ENCODE data around the gene LUZP2.

DNA sequence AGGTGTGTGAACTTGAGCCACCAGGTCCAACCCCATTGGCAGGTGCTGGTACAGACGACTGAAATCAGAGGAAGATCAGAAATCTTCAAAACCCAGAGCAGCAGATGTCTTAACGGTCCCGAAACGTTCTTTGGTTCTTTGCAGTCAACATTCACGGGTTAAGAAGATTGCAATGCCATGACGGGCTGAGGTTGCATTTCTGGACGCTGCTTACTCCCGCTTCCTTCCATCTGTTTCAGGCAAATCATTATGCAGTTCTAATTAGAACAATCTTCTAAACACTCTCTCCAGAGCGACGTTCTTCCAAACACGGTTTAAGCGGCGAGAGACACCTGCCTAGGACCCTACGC is 492 bp upstream of the LUZP2 start:
- TF ChIP-seq, protein P1, sequence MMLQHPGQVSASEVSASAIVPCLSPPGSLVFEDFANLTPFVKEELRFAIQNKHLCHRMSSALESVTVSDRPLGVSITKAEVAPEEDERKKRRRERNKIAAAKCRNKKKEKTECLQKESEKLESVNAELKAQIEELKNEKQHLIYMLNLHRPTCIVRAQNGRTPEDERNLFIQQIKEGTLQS (CRISPR knock-in tag; conservative IDR thresholded peaks at IDR 0.05) = no peak
- no peak for TF ChIP-seq FOXP1 (CRISPR knock-in tag; IDR thresholded peaks at IDR 0.05; ENCODE audit: borderline replicate concordance)
- TF ChIP-seq, protein P2, sequence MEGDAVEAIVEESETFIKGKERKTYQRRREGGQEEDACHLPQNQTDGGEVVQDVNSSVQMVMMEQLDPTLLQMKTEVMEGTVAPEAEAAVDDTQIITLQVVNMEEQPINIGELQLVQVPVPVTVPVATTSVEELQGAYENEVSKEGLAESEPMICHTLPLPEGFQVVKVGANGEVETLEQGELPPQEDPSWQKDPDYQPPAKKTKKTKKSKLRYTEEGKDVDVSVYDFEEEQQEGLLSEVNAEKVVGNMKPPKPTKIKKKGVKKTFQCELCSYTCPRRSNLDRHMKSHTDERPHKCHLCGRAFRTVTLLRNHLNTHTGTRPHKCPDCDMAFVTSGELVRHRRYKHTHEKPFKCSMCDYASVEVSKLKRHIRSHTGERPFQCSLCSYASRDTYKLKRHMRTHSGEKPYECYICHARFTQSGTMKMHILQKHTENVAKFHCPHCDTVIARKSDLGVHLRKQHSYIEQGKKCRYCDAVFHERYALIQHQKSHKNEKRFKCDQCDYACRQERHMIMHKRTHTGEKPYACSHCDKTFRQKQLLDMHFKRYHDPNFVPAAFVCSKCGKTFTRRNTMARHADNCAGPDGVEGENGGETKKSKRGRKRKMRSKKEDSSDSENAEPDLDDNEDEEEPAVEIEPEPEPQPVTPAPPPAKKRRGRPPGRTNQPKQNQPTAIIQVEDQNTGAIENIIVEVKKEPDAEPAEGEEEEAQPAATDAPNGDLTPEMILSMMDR (IDR thresholded peaks at IDR 0.05) = no peak
- no peak for TF ChIP-seq ESRRA (CRISPR knock-in tag; IDR thresholded peaks at IDR 0.05; ENCODE audit: borderline replicate concordance)
- TF ChIP-seq TEAD4 (CRISPR knock-in tag; IDR thresholded peaks at IDR 0.05) = no peak
- TF ChIP-seq, protein P3, sequence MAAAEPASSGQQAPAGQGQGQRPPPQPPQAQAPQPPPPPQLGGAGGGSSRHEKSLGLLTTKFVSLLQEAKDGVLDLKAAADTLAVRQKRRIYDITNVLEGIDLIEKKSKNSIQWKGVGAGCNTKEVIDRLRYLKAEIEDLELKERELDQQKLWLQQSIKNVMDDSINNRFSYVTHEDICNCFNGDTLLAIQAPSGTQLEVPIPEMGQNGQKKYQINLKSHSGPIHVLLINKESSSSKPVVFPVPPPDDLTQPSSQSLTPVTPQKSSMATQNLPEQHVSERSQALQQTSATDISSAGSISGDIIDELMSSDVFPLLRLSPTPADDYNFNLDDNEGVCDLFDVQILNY (CRISPR knock-in tag; IDR thresholded peaks at IDR 0.05) = no peak
- TF ChIP-seq, protein P4, sequence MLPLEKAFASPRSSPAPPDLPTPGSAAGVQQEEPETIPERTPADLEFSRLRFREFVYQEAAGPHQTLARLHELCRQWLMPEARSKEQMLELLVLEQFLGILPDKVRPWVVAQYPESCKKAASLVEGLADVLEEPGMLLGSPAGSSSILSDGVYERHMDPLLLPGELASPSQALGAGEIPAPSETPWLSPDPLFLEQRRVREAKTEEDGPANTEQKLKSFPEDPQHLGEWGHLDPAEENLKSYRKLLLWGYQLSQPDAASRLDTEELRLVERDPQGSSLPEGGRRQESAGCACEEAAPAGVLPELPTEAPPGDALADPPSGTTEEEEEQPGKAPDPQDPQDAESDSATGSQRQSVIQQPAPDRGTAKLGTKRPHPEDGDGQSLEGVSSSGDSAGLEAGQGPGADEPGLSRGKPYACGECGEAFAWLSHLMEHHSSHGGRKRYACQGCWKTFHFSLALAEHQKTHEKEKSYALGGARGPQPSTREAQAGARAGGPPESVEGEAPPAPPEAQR (CRISPR knock-in tag; IDR thresholded peaks at IDR 0.05) = no peak
- TF ChIP-seq, protein P5, sequence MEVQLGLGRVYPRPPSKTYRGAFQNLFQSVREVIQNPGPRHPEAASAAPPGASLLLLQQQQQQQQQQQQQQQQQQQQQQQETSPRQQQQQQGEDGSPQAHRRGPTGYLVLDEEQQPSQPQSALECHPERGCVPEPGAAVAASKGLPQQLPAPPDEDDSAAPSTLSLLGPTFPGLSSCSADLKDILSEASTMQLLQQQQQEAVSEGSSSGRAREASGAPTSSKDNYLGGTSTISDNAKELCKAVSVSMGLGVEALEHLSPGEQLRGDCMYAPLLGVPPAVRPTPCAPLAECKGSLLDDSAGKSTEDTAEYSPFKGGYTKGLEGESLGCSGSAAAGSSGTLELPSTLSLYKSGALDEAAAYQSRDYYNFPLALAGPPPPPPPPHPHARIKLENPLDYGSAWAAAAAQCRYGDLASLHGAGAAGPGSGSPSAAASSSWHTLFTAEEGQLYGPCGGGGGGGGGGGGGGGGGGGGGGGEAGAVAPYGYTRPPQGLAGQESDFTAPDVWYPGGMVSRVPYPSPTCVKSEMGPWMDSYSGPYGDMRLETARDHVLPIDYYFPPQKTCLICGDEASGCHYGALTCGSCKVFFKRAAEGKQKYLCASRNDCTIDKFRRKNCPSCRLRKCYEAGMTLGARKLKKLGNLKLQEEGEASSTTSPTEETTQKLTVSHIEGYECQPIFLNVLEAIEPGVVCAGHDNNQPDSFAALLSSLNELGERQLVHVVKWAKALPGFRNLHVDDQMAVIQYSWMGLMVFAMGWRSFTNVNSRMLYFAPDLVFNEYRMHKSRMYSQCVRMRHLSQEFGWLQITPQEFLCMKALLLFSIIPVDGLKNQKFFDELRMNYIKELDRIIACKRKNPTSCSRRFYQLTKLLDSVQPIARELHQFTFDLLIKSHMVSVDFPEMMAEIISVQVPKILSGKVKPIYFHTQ (CRISPR knock-in tag; IDR thresholded peaks at IDR 0.05) = no peak
- TF ChIP-seq NFYB (CRISPR knock-in tag; conservative IDR thresholded peaks at IDR 0.05; ENCODE audit: low read depth) = no peak
- TF ChIP-seq SP1 (CRISPR knock-in tag; conservative IDR thresholded peaks at IDR 0.05) = no peak
- TF ChIP-seq ZNF232 (CRISPR knock-in tag; IDR thresholded peaks at IDR 0.05) = no peak
- no peak for TF ChIP-seq SMAD3 (CRISPR knock-in tag; IDR thresholded peaks at IDR 0.05; ENCODE audit: borderline replicate concordance)
- TF ChIP-seq, protein P6, sequence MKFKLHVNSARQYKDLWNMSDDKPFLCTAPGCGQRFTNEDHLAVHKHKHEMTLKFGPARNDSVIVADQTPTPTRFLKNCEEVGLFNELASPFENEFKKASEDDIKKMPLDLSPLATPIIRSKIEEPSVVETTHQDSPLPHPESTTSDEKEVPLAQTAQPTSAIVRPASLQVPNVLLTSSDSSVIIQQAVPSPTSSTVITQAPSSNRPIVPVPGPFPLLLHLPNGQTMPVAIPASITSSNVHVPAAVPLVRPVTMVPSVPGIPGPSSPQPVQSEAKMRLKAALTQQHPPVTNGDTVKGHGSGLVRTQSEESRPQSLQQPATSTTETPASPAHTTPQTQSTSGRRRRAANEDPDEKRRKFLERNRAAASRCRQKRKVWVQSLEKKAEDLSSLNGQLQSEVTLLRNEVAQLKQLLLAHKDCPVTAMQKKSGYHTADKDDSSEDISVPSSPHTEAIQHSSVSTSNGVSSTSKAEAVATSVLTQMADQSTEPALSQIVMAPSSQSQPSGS (CRISPR knock-in tag; IDR thresholded peaks at IDR 0.05; ENCODE audit: borderline replicate concordance, low read depth) = no peak
- TF ChIP-seq, protein P7, sequence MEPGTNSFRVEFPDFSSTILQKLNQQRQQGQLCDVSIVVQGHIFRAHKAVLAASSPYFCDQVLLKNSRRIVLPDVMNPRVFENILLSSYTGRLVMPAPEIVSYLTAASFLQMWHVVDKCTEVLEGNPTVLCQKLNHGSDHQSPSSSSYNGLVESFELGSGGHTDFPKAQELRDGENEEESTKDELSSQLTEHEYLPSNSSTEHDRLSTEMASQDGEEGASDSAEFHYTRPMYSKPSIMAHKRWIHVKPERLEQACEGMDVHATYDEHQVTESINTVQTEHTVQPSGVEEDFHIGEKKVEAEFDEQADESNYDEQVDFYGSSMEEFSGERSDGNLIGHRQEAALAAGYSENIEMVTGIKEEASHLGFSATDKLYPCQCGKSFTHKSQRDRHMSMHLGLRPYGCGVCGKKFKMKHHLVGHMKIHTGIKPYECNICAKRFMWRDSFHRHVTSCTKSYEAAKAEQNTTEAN (CRISPR knock-in tag; IDR thresholded peaks at IDR 0.05) = no peak
